ENCODE results near the gene ZNF254. TPM values are rescaled to one million over a fixed set of nuclear protein-coding genes. Genes with fewer than 3 reads are reported as not detected.
"Not testable (repeated sequence)": the region's sequence is repeated elsewhere in the genome, so short reads cannot be mapped to it uniquely, and the experiment has no call there.

ZNF254 gene
- polyA plus RNA-seq (45.0 and 49.1 TPM in 2 replicates), polyA minus RNA-seq (123 and 139 TPM in 2 replicates)

DNA sequence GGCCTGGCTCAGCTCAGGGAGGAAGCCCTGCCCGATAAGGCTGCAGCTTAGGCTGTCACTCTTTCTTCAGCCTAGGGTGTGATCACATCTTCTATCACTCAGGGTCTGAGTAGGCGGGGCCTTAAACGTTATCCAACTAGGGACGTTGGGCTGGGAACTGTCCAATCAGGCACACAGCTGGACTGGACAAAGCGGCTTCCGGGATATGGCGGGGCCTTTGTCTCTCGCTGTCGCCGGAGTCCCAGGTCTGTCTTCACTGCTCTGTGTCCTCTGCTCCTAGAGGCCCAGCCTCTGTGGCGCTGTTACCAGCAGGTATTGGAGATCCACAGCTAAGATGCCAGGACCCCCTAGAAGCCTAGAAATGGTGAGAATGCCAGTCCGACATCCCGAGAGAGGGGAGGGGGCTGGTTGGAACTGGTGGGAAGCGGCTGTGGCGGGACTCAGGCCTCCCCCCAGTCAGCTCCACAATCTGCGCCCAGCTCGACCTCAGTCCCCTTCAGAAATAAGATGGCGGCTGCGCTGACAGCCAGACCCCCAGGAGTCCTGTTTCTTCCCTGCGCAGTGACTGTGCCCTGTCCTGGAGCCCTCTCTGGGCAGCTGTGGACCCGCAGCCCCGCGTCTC lies at the start of gene ZNF254:
TSS of gene ZNF254 (plus strand) at position 214 of the 622 bp plus-strand sequence. CDS start at position 335, 121 bp downstream.
- peak within 1 kb of the TSS; percentile 38 for H2AFZ ChIP-seq (ENCODE audit: low read depth, low read length)

GRCh38 chr19:24040621-24041020 lies 46.4 kb upstream of the ZNF254 start:
- Histone ChIP-seq H4K20me1 (ENCODE audit: insufficient read depth) (no peaks in the 10 kb centered on the region), H3K27ac (ENCODE audit: low read length) (no peak overlapping the region), H3K79me2 (replicated peaks; ENCODE audit: insufficient read depth, low read length) (peaks cover 67% of the 10 kb centered on the region), H3K4me2 (ENCODE audit: low read length) (no peak overlapping the region), H3K27me3 (ENCODE audit: insufficient read depth, low read depth, low read length) (no peaks in the 10 kb centered on the region), H3K9ac (ENCODE audit: low read length) (no peak overlapping the region), H3K9me3 (ENCODE audit: low read length) (peaks cover 13% of the 10 kb centered on the region), H3F3A (ENCODE audit: insufficient read depth, low read length, poor library complexity, severe bottlenecking) (no peaks in the 10 kb centered on the region), H3K36me3 (ENCODE audit: insufficient read depth, low read length) (peaks cover 32% of the 10 kb centered on the region), H3K9me2 (ENCODE audit: insufficient read depth, low read length) (no peaks in the 10 kb centered on the region), H2AFZ (ENCODE audit: low read depth, low read length) (no peak overlapping the region), H3K4me3 (ENCODE audit: low read length) (no peak overlapping the region)
- no peak for TF ChIP-seq RAD21 (conservative IDR thresholded peaks at IDR 0.05)
- TF ChIP-seq TAF1 (IDR thresholded peaks at IDR 0.05; ENCODE audit: low read depth) = no peak
- TF ChIP-seq SMC3 (conservative IDR thresholded peaks at IDR 0.05; ENCODE audit: poor library complexity) = no peak
- TF ChIP-seq EP300 (conservative IDR thresholded peaks at IDR 0.05; ENCODE audit: poor library complexity, severe bottlenecking) = no peak
- no peak for TF ChIP-seq POLR2AphosphoS5 (IDR thresholded peaks at IDR 0.05)
- TF ChIP-seq EZH2 (IDR thresholded peaks at IDR 0.05; ENCODE audit: borderline replicate concordance, insufficient read depth, low read length, poor library complexity, severe bottlenecking) = no peak
- no peak for TF ChIP-seq REST (IDR thresholded peaks at IDR 0.05; ENCODE audit: borderline replicate concordance)

More for the DNA sequence above, at the start of gene ZNF254:
- H4K20me1 ChIP-seq (ENCODE audit: insufficient read depth) = no peaks in the 10 kb centered on the region
- H3K4me3 ChIP-seq (ENCODE audit: low read length) = peak within 1 kb of the TSS; percentile 69
- H3K9me2 ChIP-seq (ENCODE audit: insufficient read depth, low read length) = no peaks in the 10 kb centered on the region
- H3K36me3 ChIP-seq (ENCODE audit: insufficient read depth, low read length) = no peaks in the 10 kb centered on the region
- H3K79me2 ChIP-seq (replicated peaks; ENCODE audit: insufficient read depth, low read length) = peaks cover 12% of the 10 kb centered on the region
- peak within 1 kb of the TSS; percentile 84 for H3K9ac ChIP-seq (ENCODE audit: low read length)
- H3K4me2 ChIP-seq (ENCODE audit: low read length) = peak within 1 kb of the TSS; percentile 35
- H3K27ac ChIP-seq (ENCODE audit: low read length) = peak within 1 kb of the TSS; percentile 93
- TF ChIP-seq POLR2AphosphoS5 (IDR thresholded peaks at IDR 0.05) (peak; percentile 70), EP300 (conservative IDR thresholded peaks at IDR 0.05; ENCODE audit: poor library complexity, severe bottlenecking) (peak; percentile 48), REST (IDR thresholded peaks at IDR 0.05; ENCODE audit: borderline replicate concordance) (peak; percentile 79), RAD21 (conservative IDR thresholded peaks at IDR 0.05) (no peak), TAF1 (IDR thresholded peaks at IDR 0.05; ENCODE audit: low read depth) (peak; percentile 22)
- H3K27me3 ChIP-seq (ENCODE audit: insufficient read depth, low read depth, low read length) = no peaks in the 10 kb centered on the region
- H3F3A ChIP-seq (ENCODE audit: insufficient read depth, low read length, poor library complexity, severe bottlenecking) = no peaks in the 10 kb centered on the region
- no peaks in the 10 kb centered on the region for H3K9me3 ChIP-seq (ENCODE audit: low read length)

DNA sequence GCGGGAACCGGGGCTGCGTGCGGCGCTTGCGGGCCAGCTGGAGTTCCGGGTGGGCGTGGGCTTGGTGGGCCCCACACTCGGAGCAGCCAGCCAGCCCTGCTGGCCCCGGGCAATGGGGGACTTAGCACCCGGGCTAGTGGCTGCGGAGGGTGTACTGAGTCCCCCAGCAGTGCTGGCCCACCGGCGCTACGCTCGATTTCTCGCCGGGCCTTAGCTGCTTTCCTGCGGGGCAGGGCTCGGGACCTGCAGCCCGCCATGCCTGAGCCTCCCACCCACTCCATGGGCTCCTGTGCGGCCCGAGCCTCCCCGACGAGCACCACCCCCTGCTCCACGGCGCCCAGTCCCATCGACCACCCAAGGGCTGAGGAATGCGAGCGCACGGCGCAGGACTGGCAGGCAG lies 45.7 kb upstream of the ZNF254 start:
- H3K27ac ChIP-seq (ENCODE audit: low read length); H3K9me2 ChIP-seq (ENCODE audit: insufficient read depth, low read length); H3K4me2 ChIP-seq (ENCODE audit: low read length); H2AFZ ChIP-seq (ENCODE audit: low read depth, low read length); H3F3A ChIP-seq (ENCODE audit: insufficient read depth, low read length, poor library complexity, severe bottlenecking); H3K9ac ChIP-seq (ENCODE audit: low read length); H4K20me1 ChIP-seq (ENCODE audit: insufficient read depth); H3K27me3 ChIP-seq (ENCODE audit: insufficient read depth, low read depth, low read length); H3K4me3 ChIP-seq (ENCODE audit: low read length): not testable (repeated sequence)
- Histone ChIP-seq H3K9me3 (ENCODE audit: low read length) (peaks cover 11% of the 10 kb centered on the region), H3K36me3 (ENCODE audit: insufficient read depth, low read length) (peaks cover 30% of the 10 kb centered on the region), H3K79me2 (replicated peaks; ENCODE audit: insufficient read depth, low read length) (peaks cover 60% of the 10 kb centered on the region)

All from neural cell (in vitro differentiated cells).